CD4-positive, CD25-positive, alpha-beta regulatory T cell (primary cell): ENCODE results near the gene EGFL8. TPM values are rescaled to one million over a fixed set of nuclear protein-coding genes. Genes with fewer than 3 reads are reported as not detected.

ENCODE experiments used
- ATAC-seq, 2 donors: fragments of 150-1000 bp; cut with Tn5 transposase; one replicate each; pipeline ENCODE4 v1.10.0; 2021; ENCODE audit warnings: low read depth in 2 of 2, moderate number of reproducible peaks in 2 of 2, moderate library complexity in 1 of 2
- DNase-seq, 3 donors: peaks; one replicate each; pipeline versions ENCODE4 v3.0.0 to v3.0.0-alpha.2; 2012 to 2022; ENCODE audit warnings: mixed read lengths in 1 of 3
- H3K27ac ChIP-seq: one replicate; pipeline ENCODE4 v1.7.0; 2013; ENCODE audit warnings: mild to moderate bottlenecking, low read length; ENCODE audit not compliant: insufficient read depth, poor library complexity, severe bottlenecking
- H3K27me3 ChIP-seq: one replicate; pipeline ENCODE4 v1.7.0; 2013; ENCODE audit warnings: low read length; ENCODE audit not compliant: control insufficient read depth, insufficient read depth
- H3K36me3 ChIP-seq: one replicate; pipeline ENCODE4 v1.7.0; 2013; ENCODE audit warnings: mild to moderate bottlenecking, low read length, moderate library complexity; ENCODE audit not compliant: control insufficient read depth, insufficient read depth
- H3K4me1 ChIP-seq: 2 replicates; pipeline ENCODE4 v1.7.0; 2013; ENCODE audit warnings: mild to moderate bottlenecking, low read length; ENCODE audit not compliant: insufficient read depth, control insufficient read depth, poor library complexity, severe bottlenecking
- H3K4me3 ChIP-seq: one replicate; pipeline ENCODE4 v1.7.0; 2013; ENCODE audit warnings: low read depth, mild to moderate bottlenecking, low read length, moderate library complexity
- H3K9me3 ChIP-seq, 2 experiments: 1 replicate in 1 of 2; 2 replicates in 1 of 2; pipeline ENCODE4 v1.7.0; 2013; ENCODE audit warnings: low read length in 2 of 2, mild to moderate bottlenecking in 1 of 2, moderate library complexity in 1 of 2; ENCODE audit not compliant: control insufficient read depth in 2 of 2
- H3K27ac Mint-ChIP-seq, 3 donors: one replicate each; pipeline ENCODE4 v1.8.0; 2020 to 2022; ENCODE audit warnings: mild to moderate bottlenecking in 3 of 3, mixed read lengths in 3 of 3, moderate library complexity in 2 of 3
- H3K27me3 Mint-ChIP-seq: one replicate; pipeline ENCODE4 v1.8.0; 2022; ENCODE audit warnings: mild to moderate bottlenecking, mixed read lengths
- H3K36me3 Mint-ChIP-seq: one replicate; pipeline ENCODE4 v1.8.0; 2020; ENCODE audit warnings: mixed read lengths
- H3K4me1 Mint-ChIP-seq, 4 donors: one replicate each; pipeline ENCODE4 v1.8.0; 2020 to 2022; ENCODE audit warnings: mixed read lengths in 4 of 4, mild to moderate bottlenecking in 1 of 4
- H3K4me3 Mint-ChIP-seq, 4 donors: one replicate each; pipeline ENCODE4 v1.8.0; 2020 to 2022; ENCODE audit warnings: mild to moderate bottlenecking in 4 of 4, mixed read lengths in 4 of 4, moderate library complexity in 3 of 4
- H3K9me3 Mint-ChIP-seq, 7 donors: one replicate each; pipeline ENCODE4 v1.8.0; 2020 to 2022; ENCODE audit warnings: mixed read lengths in 7 of 7, mild to moderate bottlenecking in 3 of 7, moderate library complexity in 2 of 7
- polyA plus RNA-seq, 4 donors: library from polyadenylated mRNA; unstranded; fragments of 300-500 nt; fragmentation: Illumina TruSeq; gene quantifications; one replicate each; pipeline ENCODE4 v1.2.3, GENCODE V29; 2021
- total RNA-seq: library from RNA; stranded (reverse); gene quantifications from one replicate; pipeline ENCODE4 v1.2.3, GENCODE V29; 2022

The EGFL8 gene
- total and polyA plus RNA-seq, 5 donors from 2014 or later, result 0.60 to 9.9 TPM; not detected in 3

DNA sequence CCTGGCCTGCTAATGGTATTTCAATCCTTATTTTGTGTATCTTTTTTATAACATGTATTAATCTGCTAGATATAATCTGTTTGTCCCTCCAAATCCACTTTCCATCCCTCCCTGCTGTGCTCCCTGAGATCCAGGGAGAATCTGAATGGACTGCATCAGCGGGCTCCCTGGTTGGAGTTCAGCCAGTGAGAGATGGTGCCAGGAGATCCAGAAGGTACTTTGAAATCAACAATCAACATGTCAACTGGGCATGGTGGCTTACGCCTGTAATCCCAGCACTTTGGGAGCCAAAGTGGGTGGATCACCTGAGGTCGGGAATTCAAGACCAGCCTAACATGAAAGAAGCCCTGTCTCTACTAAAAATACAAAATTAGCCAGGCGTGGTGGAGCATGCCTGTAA lies 40.7 kb upstream of the EGFL8 start:
- Histone ChIP-seq H3K4me1 (peaks cover 16% of the 10 kb centered on the region), H3K27me3 (no peaks in the 10 kb centered on the region), H3K36me3 (peaks cover 67% of the 10 kb centered on the region), H3K27ac (no peak overlapping the region), H3K4me3 (no peak overlapping the region), H3K9me3 (no peaks in the 10 kb centered on the region)
- DNase-seq, result no peak
- ATAC-seq, result no peak
- Mint-ChIP-seq H3K4me3 (peak overlapping the region in 1 of 4 donors; percentile 80), H3K36me3 (peaks cover 50% of the 10 kb centered on the region), H3K27me3 (no peaks in the 10 kb centered on the region), H3K9me3 (peaks cover 0 to 1% (median 0%) of the 10 kb centered on the region in 7 donors), H3K4me1 (peaks cover 10 to 52% (median 36%) of the 10 kb centered on the region in 4 donors), H3K27ac (peak overlapping the region in 1 of 3 donors; percentile 1)

DNA sequence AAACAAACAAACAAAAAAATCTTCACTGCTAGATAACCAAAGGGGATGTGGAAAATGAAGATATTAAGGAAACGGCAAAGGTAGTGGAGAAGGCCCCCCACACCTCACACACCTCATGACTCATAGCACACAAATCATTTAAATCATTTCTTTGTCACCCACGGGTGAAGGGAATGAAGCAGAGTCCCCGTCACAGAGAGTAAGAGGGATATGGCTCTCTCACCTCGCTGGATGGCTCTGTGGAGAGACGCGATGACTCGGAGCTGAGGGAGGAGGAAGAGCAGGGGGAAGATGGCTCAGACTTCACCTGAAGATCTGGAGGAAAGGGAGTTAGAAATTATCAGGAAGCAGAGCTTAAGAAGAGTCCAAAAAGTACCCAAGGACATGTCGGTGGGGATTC lies 37.5 kb upstream of the EGFL8 start:
- DNase-seq (no peak), ATAC-seq (no peak)
- no peaks in the 10 kb centered on the region for H3K9me3 ChIP-seq
- peaks cover 29% of the 10 kb centered on the region for H3K4me1 ChIP-seq
- peaks cover 0 to 3% (median 0%) of the 10 kb centered on the region in 7 donors for H3K9me3 Mint-ChIP-seq
- peaks cover 10 to 57% (median 38%) of the 10 kb centered on the region in 4 donors for H3K4me1 Mint-ChIP-seq
- H3K36me3 ChIP-seq, result peaks cover 40% of the 10 kb centered on the region
- peak overlapping the region; percentile 89 to 100 (median 98) for H3K4me3 Mint-ChIP-seq
- peak overlapping the region; percentile 77 for H3K27ac ChIP-seq
- no peaks in the 10 kb centered on the region for H3K27me3 ChIP-seq
- H3K27me3 Mint-ChIP-seq, result peaks cover 11% of the 10 kb centered on the region
- H3K36me3 Mint-ChIP-seq, result peaks cover 31% of the 10 kb centered on the region
- H3K4me3 ChIP-seq, result peak overlapping the region; percentile 89
- peak overlapping the region; percentile 95 to 99 (median 98) for H3K27ac Mint-ChIP-seq

DNA sequence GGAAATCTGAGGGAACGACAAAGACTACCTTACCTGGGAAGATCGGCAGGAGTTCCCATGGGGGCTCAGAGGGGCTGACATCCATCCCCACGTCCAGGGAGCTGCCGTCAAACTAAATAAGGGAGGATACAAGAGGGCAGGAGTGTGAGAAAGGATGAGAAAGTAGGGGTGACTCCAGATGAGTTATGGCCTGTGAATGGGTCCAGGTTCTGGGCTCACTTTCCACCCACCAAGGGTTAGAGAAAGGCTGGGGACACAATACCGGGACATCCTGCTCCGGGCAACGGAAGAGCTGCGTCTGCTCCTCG lies 37.0 kb upstream of the EGFL8 start:
- H3K27me3 Mint-ChIP-seq, result peaks cover 11% of the 10 kb centered on the region
- H3K4me3 ChIP-seq, result peak overlapping the region; percentile 89
- no peaks in the 10 kb centered on the region for H3K27me3 ChIP-seq
- peak overlapping the region; percentile 89 to 100 (median 98) for H3K4me3 Mint-ChIP-seq
- DNase-seq (no peak), ATAC-seq (no peak)
- H3K27ac ChIP-seq, result peak overlapping the region; percentile 77
- H3K36me3 Mint-ChIP-seq, result peaks cover 27% of the 10 kb centered on the region
- H3K36me3 ChIP-seq, result peaks cover 36% of the 10 kb centered on the region
- H3K9me3 ChIP-seq, result no peaks in the 10 kb centered on the region
- H3K4me1 ChIP-seq, result peaks cover 29% of the 10 kb centered on the region
- H3K27ac Mint-ChIP-seq, result peak overlapping the region; percentile 98 to 99 (median 99)
- H3K4me1 Mint-ChIP-seq, result peaks cover 10 to 57% (median 38%) of the 10 kb centered on the region in 4 donors
- peaks cover 0 to 3% (median 0%) of the 10 kb centered on the region in 7 donors for H3K9me3 Mint-ChIP-seq

DNA sequence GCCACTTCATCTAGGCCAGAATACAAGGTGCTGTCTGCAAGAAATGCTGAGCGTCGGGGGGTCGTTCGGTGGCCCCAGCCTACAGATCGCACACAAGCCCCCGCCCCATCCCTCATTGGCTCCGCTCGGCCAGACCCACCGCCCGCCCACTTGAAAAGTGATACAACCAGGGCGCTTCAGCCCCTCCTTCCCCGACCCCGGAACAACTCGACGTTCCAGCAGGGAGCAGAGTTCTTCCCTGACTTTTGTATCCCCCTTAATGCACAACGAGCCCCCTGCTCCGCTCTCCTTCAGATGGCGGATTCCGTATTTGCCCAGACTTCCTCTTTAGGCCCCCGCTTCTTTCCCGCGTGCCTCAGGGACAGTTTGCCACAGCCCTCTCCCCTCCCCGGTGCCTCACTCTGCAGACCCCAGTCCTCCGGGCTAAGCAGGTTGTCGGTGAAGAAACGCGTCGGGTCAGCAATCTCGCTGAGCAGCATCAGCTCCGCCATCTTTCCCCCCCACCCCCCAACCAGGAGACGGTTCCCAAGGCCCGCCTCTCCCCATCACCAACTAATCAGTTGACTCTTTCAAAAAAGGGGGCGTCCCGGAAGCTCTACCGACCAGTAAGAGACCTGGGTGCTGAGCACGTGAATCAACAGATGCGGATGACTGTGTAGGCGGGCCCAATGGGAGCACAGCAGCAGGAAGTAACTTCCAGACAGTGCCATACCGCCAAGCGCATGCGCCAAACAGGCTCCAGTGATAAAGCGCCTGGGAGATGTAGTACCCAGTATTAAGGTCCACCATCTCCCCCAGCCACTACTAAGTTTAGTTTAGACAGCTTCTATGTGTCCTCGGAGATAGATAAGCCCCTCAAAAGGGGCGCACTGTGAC lies 36.4 kb upstream of the EGFL8 start, which contains the start of gene ATF6B:
ATF6B (minus strand) TSS at position 530 of the 876 bp plus-strand sequence; CDS start at position 491, 39 bp downstream.
- peaks cover 27% of the 10 kb centered on the region for H3K36me3 Mint-ChIP-seq
- H3K4me1 Mint-ChIP-seq, result peaks cover 10 to 57% (median 38%) of the 10 kb centered on the region in 4 donors
- peak within 1 kb of the TSS; percentile 98 to 99 (median 99) for H3K27ac Mint-ChIP-seq
- peaks cover 11% of the 10 kb centered on the region for H3K27me3 Mint-ChIP-seq
- H3K36me3 ChIP-seq, result peaks cover 33% of the 10 kb centered on the region
- peaks cover 29% of the 10 kb centered on the region for H3K4me1 ChIP-seq
- H3K9me3 Mint-ChIP-seq, result peaks cover 0 to 3% (median 0%) of the 10 kb centered on the region in 7 donors
- DNase-seq (peak; percentile 98 to 100 (median 98)), ATAC-seq (peak; percentile 97 to 98)
- peak within 1 kb of the TSS; percentile 77 for H3K27ac ChIP-seq
- H3K4me3 ChIP-seq, result peak within 1 kb of the TSS; percentile 89
- H3K27me3 ChIP-seq, result no peaks in the 10 kb centered on the region
- peak within 1 kb of the TSS; percentile 89 to 100 (median 98) for H3K4me3 Mint-ChIP-seq
- no peaks in the 10 kb centered on the region for H3K9me3 ChIP-seq

DNA sequence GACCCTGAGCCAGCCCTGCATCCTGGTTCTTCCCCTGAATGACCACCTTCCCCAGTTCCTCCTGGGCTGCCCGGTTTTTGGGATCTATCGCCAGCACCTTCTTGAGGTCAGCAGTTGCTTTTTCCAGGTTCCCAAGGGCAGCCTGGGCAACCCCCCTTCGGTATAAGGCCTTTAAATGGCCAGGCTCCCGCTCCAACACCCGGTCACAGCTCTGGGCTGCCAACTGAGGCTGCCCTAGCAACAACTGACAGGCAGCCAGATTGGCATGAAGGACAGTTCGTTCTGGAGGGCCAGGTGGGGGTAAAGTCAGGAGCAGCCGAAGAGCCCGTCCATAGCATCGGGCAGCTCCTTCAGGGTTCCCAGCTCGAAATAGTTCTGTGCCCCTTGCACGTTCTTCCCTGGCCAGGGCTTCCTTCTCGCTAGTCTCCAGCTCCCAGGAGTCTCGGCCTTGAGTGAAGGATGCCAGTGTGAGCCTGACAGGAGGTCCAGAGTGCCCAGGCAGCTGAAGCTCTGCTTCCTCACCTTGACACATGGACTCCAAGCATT lies 35.6 kb upstream of the EGFL8 start:
- H3K4me1 Mint-ChIP-seq, result peaks cover 10 to 53% (median 37%) of the 10 kb centered on the region in 4 donors
- H3K4me3 ChIP-seq, result peak overlapping the region; percentile 58

DNA sequence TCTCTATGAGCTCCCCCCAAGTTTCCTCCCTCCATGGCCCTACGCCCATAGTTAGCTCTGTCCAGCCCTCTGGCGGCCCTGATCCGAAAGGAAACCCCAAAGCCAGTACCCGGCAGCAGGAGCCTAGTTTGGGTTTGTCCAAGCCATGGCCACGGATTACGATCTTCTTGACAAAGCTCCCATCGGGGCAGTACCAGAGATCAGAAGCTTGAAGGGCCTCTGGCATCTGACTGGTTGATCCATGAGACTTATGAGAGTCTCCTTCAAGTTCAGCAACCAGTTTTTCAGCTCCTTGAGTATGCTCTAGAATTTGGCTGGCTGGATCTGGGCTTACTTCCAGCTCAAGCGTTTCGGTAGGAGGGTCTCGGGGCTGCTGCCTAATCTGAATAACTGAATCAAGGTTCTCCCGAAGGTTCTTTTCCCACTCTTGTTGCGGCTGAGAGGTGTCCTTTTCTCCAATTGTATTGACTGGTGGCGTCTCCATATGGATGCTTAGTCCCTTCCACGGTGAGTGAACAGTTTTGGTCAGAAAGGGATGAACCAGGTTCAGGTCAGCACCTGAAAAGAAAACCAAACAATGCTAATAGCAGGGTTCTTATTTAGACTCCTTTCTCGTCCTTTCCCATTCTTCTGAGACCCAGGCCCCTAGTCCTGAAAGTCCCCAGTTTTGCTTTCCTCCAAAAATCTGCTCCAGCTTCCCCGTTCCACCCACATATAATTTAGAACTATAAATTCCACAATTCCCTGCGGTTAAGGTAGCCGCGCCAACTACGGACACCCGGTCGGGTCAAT lies 34.9 kb upstream of the EGFL8 start:
- peaks cover 17% of the 10 kb centered on the region for H3K36me3 ChIP-seq
- H3K4me1 ChIP-seq, result peaks cover 29% of the 10 kb centered on the region
- Mint-ChIP-seq H3K27ac (peak overlapping the region in 2 of 3 donors; percentile 95 to 98), H3K4me3 (peak overlapping the region; percentile 89 to 100 (median 96)), H3K36me3 (peaks cover 22% of the 10 kb centered on the region), H3K27me3 (peaks cover 15% of the 10 kb centered on the region), H3K4me1 (peaks cover 5 to 46% (median 32%) of the 10 kb centered on the region in 4 donors), H3K9me3 (peaks cover 0 to 3% (median 0%) of the 10 kb centered on the region in 7 donors)
- no peaks in the 10 kb centered on the region for H3K27me3 ChIP-seq
- H3K27ac ChIP-seq, result peak overlapping the region; percentile 87
- ATAC-seq, result no peak
- H3K4me3 ChIP-seq, result peak overlapping the region; percentile 90
- no peak for DNase-seq
- no peaks in the 10 kb centered on the region for H3K9me3 ChIP-seq

More for the DNA sequence above, 35.6 kb upstream of the EGFL8 start:
- peak overlapping the region in 2 of 3 donors; percentile 98 to 99 for H3K27ac Mint-ChIP-seq
- ATAC-seq, result no peak
- Histone ChIP-seq H3K4me1 (peaks cover 29% of the 10 kb centered on the region), H3K9me3 (no peaks in the 10 kb centered on the region), H3K27me3 (no peaks in the 10 kb centered on the region), H3K36me3 (peaks cover 24% of the 10 kb centered on the region), H3K27ac (peak overlapping the region; percentile 53)
- peak overlapping the region; percentile 89 to 100 (median 98) for H3K4me3 Mint-ChIP-seq
- H3K27me3 Mint-ChIP-seq, result peaks cover 15% of the 10 kb centered on the region
- H3K9me3 Mint-ChIP-seq, result peaks cover 0 to 3% (median 0%) of the 10 kb centered on the region in 7 donors
- H3K36me3 Mint-ChIP-seq, result peaks cover 27% of the 10 kb centered on the region
- DNase-seq, result no peak

DNA sequence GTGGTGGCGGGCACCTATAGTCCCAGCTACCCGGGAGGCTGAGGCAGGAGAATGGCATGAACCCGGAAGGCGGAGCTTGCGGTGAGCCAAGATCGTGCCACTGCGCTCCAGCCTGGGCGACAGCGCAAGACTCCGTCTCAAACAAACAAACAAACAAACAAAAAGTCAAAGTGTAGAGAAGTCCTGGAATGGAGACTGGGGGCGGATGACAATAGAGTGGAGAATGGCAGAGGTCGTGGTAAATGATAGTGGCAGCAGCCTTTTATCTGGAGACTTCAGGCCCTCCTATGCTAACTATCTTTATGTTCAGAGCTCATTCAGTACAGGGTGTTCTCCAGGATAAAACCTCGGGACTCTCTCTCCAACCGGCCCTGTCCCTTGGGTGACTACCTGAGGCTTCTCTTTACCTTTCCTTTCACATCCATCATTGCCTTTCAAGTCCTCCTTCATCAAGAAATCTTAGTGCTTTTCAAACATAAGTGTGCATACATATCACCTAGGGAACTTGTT lies 32.9 kb upstream of the EGFL8 start:
- Mint-ChIP-seq H3K27ac (no peak overlapping the region), H3K4me1 (peaks cover 4 to 37% (median 29%) of the 10 kb centered on the region in 4 donors), H3K36me3 (peaks cover 13% of the 10 kb centered on the region), H3K4me3 (peak overlapping the region in 2 of 4 donors; percentile 27 to 73), H3K9me3 (peaks cover 0 to 3% (median 0%) of the 10 kb centered on the region in 7 donors), H3K27me3 (peaks cover 15% of the 10 kb centered on the region)
- ATAC-seq (no peak), DNase-seq (no peak)
- H3K27me3 ChIP-seq, result no peaks in the 10 kb centered on the region
- H3K27ac ChIP-seq, result no peak overlapping the region
- H3K4me3 ChIP-seq, result no peak overlapping the region
- H3K36me3 ChIP-seq, result peaks cover 2% of the 10 kb centered on the region
- H3K4me1 ChIP-seq, result peaks cover 29% of the 10 kb centered on the region
- no peaks in the 10 kb centered on the region for H3K9me3 ChIP-seq
